HG02642 (cell line): ENCODE measurements around the gene GCC2.
A peak's percentile ranks its signal among the peaks of the same experiment; 100 is the strongest.
"Not testable (repeated sequence)": the region's sequence is repeated elsewhere in the genome, so short reads cannot be mapped to it uniquely, and the experiment has no call there.

Experiments used
- ATAC-seq: cut with Tn5 transposase; IDR thresholded peaks from one replicate; pipeline ENCODE4 v1.9.1; 2021; ENCODE audit warnings: mild to moderate bottlenecking; ENCODE audit not compliant: unreplicated experiment, poor library complexity

The GCC2 gene

DNA sequence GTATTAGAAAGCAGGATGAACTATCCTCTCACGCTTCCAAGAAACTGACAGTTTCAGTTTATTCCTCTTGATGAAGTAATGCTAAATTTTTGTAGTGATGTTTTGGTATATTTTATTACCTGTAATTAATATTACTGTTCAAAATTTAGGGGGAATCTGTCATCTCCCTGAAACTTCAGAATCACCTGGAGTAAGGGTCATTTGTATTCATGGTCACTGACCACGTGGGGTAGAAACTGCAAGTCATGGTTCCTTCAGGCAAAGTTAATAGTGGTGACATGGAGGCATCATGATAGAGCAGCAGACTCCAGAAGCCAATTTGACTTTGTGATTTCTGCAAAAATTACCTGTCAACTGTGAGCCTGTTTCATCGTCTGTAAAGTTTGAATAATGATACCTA lies 47.2 kb downstream of the GCC2 start:
- ATAC-seq: not testable (repeated sequence)

DNA sequence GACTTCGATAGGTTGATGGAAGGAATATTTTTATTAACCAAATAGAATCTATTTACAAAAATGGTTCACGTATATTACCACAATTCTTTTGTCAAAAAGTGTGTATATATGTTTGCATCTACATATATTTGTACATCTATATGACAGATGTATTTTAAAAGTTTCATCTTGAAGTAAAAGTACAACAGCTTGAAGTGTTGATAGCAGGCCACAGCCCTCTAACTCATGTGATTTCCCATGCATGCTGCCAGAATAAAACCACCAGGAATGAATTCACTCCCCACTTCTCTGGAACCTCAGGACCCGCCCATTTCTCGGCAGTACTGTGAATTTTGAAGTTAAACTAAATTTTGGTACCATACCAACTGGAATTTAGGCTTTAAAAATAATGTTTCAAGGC lies 58.6 kb downstream of the GCC2 start:
- not testable (repeated sequence) for ATAC-seq

DNA sequence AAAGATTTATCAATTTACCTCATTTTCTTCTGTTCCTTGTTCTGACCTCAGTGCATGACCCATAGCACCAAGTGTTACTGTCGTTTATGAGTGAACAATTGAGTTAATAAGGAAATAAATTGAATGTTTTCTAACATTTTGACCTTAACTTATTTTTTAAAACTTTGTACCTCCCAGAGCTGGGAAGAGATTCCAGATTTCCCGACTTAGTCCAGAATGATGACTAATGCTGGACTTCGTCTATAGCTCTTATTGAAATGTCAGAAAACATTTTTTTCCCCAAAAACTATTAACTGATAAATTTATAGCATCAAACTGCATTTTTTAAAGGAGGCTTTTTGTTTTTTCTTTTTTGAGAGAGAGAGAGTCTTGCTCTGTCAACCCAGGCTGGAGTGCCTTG lies 63.4 kb downstream of the GCC2 start:
- not testable (repeated sequence) for ATAC-seq

DNA sequence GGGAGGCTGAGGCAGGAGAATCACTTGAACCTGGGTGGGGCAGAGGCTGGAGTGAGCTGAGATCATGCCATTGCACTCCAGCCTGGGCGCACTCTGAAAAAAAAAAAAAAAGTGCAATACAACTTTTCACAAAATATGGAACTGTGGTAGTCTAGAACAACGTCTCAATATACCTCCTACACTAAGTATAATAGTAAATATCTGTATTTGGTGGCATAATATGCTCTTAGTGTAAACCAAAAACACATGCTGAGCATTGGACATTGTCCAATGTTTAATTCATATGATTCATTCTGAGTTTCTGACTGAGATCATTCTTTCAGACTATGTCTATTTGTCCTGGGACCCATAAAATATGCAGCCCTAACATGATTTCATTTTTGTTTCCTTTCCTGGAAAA lies 65.5 kb downstream of the GCC2 start:
- ATAC-seq: not testable (repeated sequence)

DNA sequence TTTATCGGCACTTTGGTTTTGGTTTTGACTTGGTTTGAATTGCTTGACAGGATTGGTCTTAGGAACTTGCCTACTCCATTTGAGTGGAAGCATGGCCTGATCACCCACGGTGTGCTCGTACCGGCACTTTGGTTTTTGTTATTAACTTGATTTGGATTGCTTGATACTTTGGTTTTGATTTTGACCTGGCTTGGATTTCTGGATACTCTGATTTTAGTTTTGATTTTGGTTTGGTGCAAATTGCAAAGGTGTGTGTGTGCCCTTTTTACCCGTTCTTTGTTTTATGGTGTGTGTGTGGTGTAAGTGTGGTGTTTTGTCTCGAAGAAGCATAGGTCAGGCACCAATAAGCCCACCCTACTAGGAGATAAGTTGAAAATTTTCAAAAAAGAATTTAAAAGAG lies 75.7 kb downstream of the GCC2 start:
- not testable (repeated sequence) for ATAC-seq

DNA sequence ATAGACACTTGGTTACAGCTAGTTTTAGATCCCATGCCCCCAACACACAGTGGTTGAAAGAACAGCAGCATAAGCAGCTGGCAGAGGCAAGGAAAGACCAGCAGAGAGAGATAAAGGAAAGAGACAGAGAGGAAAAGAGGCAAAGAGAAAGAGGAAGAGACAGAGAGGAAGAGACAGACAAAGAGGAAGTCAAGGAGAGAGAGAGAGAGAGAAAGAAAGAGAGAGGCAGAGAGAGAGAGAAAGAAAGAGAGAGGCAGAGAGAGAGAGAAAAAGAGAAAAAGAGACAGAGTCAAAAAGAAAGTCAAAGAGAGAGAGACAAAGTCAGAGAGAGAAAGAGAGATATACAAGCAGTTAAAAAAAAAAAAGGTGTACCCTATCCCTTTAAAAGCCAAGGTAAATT lies 76.3 kb downstream of the GCC2 start:
- ATAC-seq: not testable (repeated sequence)

DNA sequence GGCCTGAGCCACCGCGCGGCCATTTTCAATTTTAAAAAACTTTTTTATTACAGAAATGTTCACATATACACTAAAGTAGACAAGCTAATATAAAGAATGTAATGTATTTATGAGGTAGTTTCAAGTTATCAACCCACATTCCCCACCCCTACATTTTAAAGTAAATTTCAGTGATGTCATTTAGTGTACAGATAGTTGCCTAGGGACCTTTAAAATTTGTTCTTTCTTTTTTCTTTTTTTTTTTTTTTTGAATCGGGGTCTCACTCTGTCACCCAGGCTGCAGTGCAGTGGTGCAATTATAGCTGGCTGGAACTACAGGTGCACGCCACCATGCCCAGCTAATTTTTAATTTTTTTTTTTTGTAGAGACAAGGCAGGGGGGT lies 82.7 kb downstream of the GCC2 start:
- no peak for ATAC-seq

DNA sequence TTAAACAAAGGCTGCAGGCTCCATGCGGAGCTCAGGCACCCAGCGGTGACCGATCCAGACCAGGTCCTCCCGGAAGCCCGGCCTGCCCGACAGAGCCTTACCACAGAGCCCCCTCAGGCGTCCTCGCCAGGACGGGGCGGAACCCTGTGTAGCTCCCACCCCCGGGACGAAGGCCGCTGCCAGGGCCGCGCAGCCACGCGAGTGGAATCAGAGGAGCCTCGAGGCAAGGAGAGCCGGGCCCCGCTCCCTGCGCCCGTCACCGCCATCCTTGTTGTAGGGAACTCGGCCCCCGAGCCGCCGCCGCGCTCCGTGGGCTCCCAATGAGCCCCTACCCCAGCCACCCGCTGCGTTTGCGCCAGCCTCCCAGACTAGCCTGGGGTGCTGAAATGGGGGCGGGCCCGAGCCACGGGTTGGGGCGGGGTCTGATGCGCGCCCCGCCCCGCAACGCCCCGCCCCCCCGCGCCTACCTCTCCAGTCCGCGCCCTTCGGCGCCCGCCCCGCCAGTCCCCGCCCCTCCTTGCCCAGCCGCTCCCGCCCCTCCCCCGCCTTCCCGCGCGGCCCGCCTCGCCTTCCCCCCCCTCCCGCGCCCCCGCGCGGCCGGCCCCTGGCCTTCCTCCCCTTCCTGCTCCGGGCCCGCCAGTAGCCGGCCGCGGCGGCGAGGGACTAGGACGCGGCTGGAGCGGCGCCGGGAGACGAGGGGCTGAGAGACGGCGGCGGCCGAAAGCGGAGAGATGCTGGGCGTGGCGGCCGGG lies 85.0 kb downstream of the GCC2 start, which contains the start of gene LIMS1:
Gene LIMS1 (plus strand): TSS at position 639 of the 752 bp plus-strand sequence. CDS start 93 bp downstream, at position 732.
- peak; percentile 89 for ATAC-seq

DNA sequence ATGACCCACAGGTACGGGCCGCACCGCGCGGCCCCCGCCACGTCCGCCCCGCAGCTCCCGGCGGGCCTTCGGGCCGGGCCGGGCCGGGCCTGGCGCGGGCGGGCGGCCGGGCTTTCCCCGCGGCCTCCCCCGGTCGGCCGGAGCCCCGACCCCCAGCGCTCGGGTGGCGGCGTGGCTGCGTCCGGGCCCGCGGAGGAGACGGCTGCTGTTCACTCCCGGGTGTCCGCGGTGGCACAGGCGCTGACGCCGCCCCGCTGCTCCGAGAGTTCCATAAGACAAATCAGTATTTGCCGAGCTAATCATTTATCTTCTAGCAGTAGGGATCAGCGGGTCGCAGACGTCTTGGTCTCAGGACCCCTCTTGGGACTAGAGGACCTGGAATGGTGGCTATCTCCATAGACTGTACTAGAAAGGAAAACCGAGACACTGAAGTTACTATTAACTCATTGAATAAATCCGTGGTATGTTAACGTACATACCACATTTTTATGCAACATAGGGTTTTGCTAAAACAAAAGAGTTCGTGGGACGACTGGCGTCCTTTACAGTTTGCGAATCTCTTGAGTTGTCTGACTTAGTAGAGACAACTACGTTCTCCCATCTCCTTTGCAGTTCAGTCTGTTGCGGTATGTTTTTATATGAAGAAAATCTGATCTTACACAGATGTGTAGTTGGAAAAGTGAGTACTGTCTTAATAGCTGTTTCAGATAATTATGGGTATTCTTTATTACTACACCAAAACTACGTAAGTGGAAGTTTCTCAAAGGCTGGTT lies 85.8 kb downstream of the GCC2 start:
- peak; percentile 40 for ATAC-seq

DNA sequence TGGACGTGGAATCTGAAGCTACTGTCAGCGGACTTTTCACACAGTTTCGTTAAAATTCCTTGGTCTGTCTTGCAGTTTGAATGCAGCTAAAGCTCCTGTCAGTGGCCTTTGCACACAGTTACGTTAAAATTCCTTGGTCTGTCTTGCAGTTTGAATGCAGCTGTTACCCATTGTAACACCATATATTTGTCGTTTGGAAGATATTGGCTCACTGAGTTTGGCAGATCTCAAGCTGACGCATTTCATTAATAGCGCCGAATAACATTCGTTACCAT lies 86.3 kb downstream of the GCC2 start:
- ATAC-seq: no peak

DNA sequence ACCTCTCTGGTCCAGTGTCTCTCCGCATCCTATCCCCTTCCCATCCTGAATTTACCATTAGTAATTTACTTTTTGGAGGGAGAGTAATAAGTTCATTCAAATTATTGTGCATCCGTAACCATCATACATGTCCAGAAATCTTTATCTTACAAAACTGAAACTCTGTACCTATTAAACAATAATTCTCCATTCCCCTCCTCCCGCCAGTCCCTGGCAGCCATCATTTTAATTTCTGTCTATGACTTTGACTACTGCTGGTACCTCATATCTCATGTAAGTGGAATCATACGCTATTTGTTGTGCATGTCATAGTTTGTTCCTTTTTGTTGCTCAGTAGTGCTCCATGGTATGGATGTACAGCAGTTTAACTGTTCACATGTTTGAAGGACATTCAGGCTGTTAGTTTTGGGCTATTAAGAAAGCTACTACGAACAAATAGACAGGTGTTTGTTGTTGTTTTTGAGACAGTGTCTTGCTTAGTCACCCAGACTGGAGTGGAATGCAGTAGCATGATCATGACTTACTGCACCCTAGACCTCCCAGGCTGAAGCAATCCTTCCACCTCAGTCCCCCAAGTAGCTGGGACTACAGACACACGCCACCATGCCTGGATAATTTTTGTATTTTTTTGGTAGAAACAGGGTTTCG lies 87.3 kb downstream of the GCC2 start:
- no peak for ATAC-seq

DNA sequence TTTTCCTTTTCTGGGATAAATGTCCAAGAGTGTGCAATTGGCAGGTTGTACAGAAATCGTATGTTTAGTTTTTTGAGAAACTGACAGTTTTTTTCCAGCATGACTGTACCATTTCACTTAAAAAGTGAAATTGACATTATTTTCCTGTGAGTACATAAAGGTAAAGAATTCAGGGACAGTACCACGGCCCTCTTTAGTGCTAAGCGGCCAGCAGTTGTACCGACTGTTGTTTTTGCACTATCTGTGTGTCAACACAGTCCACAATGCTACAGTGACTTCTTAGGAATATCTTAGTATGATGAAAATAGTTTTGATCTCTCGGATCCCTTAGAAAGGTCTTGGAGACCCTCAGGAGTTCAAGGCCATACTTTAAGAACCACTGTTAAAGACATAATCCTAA lies 87.9 kb downstream of the GCC2 start:
- no peak for ATAC-seq

DNA sequence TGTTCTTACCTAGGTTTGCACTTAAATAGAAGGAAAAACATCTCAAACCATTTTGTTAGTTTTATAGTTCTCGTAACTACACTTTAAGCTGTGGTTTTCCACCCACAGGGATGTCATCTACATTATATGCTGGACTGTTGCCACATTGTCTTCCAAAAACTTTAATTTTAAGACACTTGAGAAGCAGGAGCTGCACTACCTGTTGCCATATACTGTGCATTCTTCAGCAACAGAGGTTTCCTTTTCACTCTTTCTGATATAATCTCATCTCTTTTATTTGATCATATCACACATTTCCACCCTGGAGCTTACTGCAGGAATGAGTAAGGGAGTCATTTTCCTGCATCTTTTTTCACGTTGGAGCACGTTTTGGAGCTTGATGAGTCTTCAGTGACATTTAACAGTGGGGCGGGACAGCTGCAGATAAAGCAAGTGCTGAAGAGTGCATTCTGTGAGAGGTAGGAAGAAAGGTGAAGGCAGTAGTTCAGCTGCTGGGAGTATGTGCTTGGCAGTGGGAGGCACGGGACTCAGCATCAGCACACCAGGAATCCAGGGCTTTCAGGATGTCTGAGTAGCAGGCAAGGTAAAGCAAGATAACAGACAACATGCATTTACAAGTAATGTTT lies 89.1 kb downstream of the GCC2 start:
- ATAC-seq: no peak

DNA sequence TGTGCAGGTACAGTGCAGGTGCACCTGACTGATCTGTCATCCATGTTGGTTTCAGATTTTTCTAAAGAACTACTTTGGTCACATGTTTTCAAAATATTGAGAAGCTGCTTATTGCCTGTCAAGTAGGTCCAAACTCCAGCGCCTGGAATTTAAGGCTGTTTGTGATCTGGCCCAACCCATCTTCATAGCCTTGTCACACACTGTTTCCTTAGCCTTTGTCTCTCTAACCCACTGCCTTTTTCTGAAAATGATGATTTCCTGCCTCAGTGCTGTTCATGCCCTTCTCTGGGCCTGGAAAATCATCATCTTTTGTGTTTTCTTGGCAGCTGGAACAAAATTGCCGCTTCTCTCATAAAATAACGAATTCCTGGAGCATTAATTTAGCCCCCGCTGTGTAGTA lies 92.4 kb downstream of the GCC2 start:
- ATAC-seq: no peak

DNA sequence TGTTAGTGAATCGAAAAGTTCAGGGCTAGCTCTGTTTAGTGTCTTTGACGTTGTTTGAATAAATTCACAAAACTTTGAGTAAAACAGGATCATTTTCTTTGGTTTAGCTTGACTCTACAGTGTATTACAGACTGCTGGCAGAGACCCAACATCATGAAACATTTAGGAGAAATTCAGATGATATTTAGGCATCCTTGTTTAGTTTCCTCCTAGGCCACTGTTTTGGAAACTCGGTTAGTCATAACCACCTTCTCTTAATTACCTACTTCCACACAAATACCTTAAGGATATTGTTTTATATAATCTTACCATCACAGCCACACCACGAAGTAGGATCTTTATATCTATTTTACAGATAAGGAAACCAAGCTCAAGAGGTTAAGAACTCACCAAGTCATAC lies 93.1 kb downstream of the GCC2 start:
- no peak for ATAC-seq

DNA sequence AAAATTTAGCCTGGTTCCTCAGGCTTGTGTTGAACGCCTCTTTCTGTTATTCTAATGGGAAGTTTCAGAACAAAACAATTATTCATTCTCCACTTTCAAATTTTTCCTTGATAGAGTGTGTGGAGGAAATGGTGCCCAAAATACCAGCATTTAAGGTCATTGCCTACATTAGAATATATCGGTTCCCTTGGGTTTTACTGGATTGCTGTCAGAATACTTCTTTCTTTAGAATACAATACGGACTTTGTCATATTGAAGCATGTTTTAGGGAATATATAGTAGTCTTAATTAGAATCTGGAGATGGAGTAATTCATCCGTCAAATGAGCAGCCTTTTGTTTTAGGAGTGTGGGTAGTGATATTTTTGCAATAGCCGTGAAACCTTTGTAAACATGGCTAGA lies 98.6 kb downstream of the GCC2 start:
- no peak for ATAC-seq

DNA sequence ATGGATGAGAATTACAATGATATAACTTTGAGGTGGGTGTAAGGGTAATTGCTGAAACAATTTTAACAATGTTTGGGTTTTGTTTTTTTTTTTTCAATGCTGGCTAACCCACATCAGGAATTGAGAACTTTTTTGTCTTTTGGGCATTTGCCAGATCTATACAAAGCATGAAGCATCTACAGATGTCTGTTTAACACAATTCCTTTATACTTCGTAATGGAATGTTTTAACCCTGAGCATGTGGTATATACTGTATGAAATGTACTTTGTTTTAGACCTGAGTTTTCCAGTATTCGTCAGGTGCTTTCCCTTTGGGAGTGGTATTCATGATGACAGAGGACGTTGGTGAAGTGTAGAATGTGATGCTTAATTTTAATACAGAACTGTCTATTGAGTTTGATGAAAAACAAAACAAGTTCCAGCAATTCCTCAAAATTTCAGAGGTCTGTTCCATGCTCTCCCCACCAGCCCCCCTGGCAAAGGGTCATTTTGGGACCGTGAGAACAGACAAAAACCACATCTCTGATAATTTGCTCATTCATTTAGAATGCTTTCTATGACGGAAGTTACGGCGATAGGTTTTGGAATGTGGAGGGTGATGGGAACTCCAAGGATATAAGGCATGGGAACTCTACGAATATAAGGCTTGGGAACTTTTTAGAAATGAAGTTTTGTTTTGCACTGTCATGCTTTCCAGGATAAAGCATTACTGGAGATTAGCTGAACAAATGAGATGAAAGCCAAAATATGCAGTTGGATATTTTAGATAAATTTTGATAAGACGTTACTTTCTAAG lies 99.4 kb downstream of the GCC2 start:
- no peak for ATAC-seq

DNA sequence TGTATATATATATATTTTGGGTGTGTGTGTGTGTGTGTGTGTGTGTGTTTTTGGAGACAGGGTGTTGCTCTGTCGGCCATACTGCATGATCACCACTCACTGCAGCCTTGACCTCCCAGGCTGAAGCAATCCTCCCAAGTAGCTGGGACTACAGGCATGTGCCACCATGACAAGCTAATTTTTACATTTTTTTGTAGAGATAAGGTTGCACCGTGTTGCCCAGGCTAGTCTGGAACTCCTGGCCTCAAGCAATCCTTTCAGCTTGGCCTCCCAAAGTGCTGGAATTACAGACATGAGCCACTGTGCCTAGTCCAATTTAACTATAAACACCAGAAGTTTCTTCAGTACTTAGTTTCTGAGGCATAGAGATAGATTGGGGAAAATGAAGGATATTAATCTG lies 103.6 kb downstream of the GCC2 start:
- no peak for ATAC-seq

DNA sequence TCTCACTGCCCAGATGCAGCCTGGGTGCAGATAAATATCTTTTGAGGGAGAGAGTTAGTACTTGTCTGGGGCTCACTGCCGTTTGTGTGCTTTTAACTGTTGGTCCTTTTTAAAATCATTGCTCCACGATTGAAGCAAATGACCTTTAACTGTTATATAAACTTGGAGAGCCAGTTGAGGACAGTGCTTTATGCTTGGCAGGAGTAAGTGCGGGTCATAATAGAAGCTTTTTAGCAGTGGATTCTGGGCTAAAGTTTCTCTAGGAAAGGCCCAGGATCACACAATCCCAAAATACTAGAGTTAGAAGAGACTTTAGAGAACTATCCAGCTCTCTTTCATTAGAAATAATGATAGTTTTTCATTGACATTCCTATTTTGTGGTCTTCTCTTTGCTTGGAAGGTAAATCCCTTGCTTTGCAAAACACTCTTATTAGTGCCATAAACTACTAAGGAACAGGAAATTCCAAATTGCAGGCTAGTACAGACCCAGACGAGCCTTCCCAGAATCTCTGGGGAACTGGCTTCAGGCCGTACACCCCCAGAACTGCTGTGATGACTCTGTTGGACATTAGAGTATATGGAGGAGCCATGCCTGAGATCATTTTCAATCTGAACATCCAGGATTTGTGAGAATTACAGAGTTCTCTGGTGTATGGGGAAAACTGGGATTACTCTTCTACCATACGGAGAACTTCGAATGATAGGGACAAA lies 104.4 kb downstream of the GCC2 start:
- no peak for ATAC-seq

DNA sequence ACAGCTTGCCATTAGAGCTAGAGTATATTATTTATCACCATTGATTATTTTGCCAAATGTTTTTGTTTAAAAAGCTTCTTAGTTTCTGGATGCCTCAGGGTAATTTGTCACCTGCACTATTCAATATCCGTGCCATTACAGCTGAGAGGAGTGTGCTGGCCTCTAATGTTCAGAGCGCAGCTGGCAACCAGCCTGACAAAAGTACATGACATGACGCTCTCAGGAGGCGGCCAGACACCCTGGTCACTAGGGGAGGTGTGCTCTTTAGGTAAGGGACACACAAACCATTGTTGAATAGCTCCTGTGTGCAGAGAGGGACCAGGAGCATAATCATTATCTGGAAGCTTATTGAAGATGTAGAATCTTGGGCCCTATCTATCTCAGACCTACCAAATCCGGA lies 105.5 kb downstream of the GCC2 start:
- ATAC-seq: no peak
